DOHH2 (cell line): ENCODE measurements around the gene YIPF7.

Source experiments
- H3F3A ChIP-seq: fragments of 200-600 bp; sonication (generic), shearing (Covaris generic); 2 replicates; pipeline ENCODE4 v1.6.0; 2016; ENCODE audit warnings: antibody characterized with exemption, mild to moderate bottlenecking; ENCODE audit not compliant: control insufficient read depth, insufficient read depth
- H3K27ac ChIP-seq: fragments of 200-600 bp; sonication (generic); 2 replicates; pipeline ENCODE4 v1.5.1; 2014; ENCODE audit warnings: low read depth, mild to moderate bottlenecking, low read length, moderate library complexity
- H3K27me3 ChIP-seq: fragments of 200-600 bp; sonication (generic); 2 replicates; pipeline ENCODE4 v1.6.1; 2014; ENCODE audit warnings: mild to moderate bottlenecking, low read length, mixed read lengths; ENCODE audit not compliant: control insufficient read depth
- H3K36me3 ChIP-seq: fragments of 200-600 bp; sonication (generic); 2 replicates; pipeline ENCODE4 v1.6.1; 2014; ENCODE audit warnings: mild to moderate bottlenecking, low read length, moderate library complexity, mixed read lengths; ENCODE audit not compliant: control insufficient read depth
- H3K4me1 ChIP-seq: fragments of 200-600 bp; sonication (generic); 2 replicates; pipeline ENCODE4 v1.6.1; 2014; ENCODE audit warnings: mild to moderate bottlenecking, low read length, mixed read lengths; ENCODE audit not compliant: control insufficient read depth
- H3K4me2 ChIP-seq: fragments of 200-600 bp; sonication (generic); 2 replicates; pipeline ENCODE4 v1.6.0; 2014; ENCODE audit warnings: mild to moderate bottlenecking, low read length, moderate library complexity
- H3K4me3 ChIP-seq: fragments of 200-600 bp; sonication (generic); 2 replicates; pipeline ENCODE4 v1.5.1; 2014; ENCODE audit warnings: mild to moderate bottlenecking, low read length, mixed read lengths
- H3K79me2 ChIP-seq: fragments of 200-600 bp; sonication (generic); 2 replicates; pipeline ENCODE4 v1.6.1; 2014; ENCODE audit warnings: mild to moderate bottlenecking, low read length, mixed read lengths; ENCODE audit not compliant: control insufficient read depth
- H3K9me2 ChIP-seq: fragments of 200-600 bp; sonication (generic); replicated peaks from 2 replicates; pipeline ENCODE4 v1.6.1; 2014; ENCODE audit warnings: mild to moderate bottlenecking, low read length, mixed read lengths; ENCODE audit not compliant: control insufficient read depth
- H3K9me3 ChIP-seq: fragments of 200-600 bp; sonication (generic); 2 replicates; pipeline ENCODE4 v1.6.1; 2014; ENCODE audit warnings: antibody characterized with exemption, low read length, mixed read lengths; ENCODE audit not compliant: control insufficient read depth, insufficient read depth
- H4K20me1 ChIP-seq: fragments of 200-600 bp; sonication (generic); 2 replicates; pipeline ENCODE4 v1.6.0; 2014; ENCODE audit warnings: low read depth, mild to moderate bottlenecking, antibody characterized with exemption, low read length, moderate library complexity; ENCODE audit not compliant: control insufficient read depth, insufficient read depth
- CTCF ChIP-seq: fragments of 200-600 bp; sonication (generic); IDR thresholded peaks from one replicate; pipeline ENCODE4 v1.5.1; 2014; ENCODE audit warnings: antibody characterized with exemption, mild to moderate bottlenecking, low read depth, low read length; ENCODE audit not compliant: poor library complexity, severe bottlenecking
- EZH2phosphoT487 ChIP-seq: fragments of 200-600 bp; sonication (generic); IDR thresholded peaks from 2 replicates; pipeline ENCODE4 v1.6.1; 2017; ENCODE audit warnings: borderline replicate concordance, mild to moderate bottlenecking, antibody characterized with exemption, low read length, moderate library complexity, mixed read lengths

The YIPF7 gene

GRCh38 chr4:44674471-44674870 lies 23.0 kb upstream of the YIPF7 start:
- Histone ChIP-seq H4K20me1 (no peaks in the 10 kb centered on the region), H3K9me2 (no peaks in the 10 kb centered on the region), H3F3A (no peaks in the 10 kb centered on the region), H3K27ac (no peak overlapping the region), H3K27me3 (peaks cover 5% of the 10 kb centered on the region), H3K9me3 (no peaks in the 10 kb centered on the region), H3K4me2 (no peak overlapping the region), H3K36me3 (peaks cover 5% of the 10 kb centered on the region; the same call in 1 of the 2 replicates), H3K4me3 (no peak overlapping the region), H3K79me2 (peaks cover 17% of the 10 kb centered on the region), H3K4me1 (peaks cover 8% of the 10 kb centered on the region)
- TF ChIP-seq CTCF: no peak
- no peak for TF ChIP-seq EZH2phosphoT487

- H3K4me3 ChIP-seq: no peak overlapping the region
- H3K79me2 ChIP-seq: no peaks in the 10 kb centered on the region
- TF ChIP-seq CTCF (no peak), EZH2phosphoT487 (no peak)
- H4K20me1 ChIP-seq: no peaks in the 10 kb centered on the region
- no peak overlapping the region for H3K27ac ChIP-seq
- H3K4me2 ChIP-seq: no peak overlapping the region
- no peaks in the 10 kb centered on the region for H3F3A ChIP-seq
- no peaks in the 10 kb centered on the region for H3K9me3 ChIP-seq
- H3K27me3 ChIP-seq: peaks cover 5% of the 10 kb centered on the region
- H3K36me3 ChIP-seq: no peaks in the 10 kb centered on the region
- no peaks in the 10 kb centered on the region for H3K9me2 ChIP-seq
- H3K4me1 ChIP-seq: no peaks in the 10 kb centered on the region
Observed at GRCh38 chr4:44671636-44672035, 20.2 kb upstream of the YIPF7 start.

GRCh38 chr4:44670506-44671199 lies 19.2 kb upstream of the YIPF7 start:
- Histone ChIP-seq H3K9me3 (no peaks in the 10 kb centered on the region), H3K27me3 (peaks cover 5% of the 10 kb centered on the region), H3K4me3 (no peak overlapping the region), H3K36me3 (no peaks in the 10 kb centered on the region), H3K27ac (no peak overlapping the region), H3K79me2 (no peaks in the 10 kb centered on the region), H3K4me2 (no peak overlapping the region), H3F3A (no peaks in the 10 kb centered on the region), H3K4me1 (no peaks in the 10 kb centered on the region), H3K9me2 (no peaks in the 10 kb centered on the region), H4K20me1 (no peaks in the 10 kb centered on the region)
- TF ChIP-seq EZH2phosphoT487: no peak
- no peak for TF ChIP-seq CTCF
